ENCODE data around the gene SCARF1. TPM values are rescaled to one million over a fixed set of nuclear protein-coding genes. Genes with fewer than 3 reads are reported as not detected.

Gene SCARF1
- total and polyA plus RNA-seq, 5 donors from 2014 or later: 0.49 to 1.5 TPM; not detected in 3

DNA sequence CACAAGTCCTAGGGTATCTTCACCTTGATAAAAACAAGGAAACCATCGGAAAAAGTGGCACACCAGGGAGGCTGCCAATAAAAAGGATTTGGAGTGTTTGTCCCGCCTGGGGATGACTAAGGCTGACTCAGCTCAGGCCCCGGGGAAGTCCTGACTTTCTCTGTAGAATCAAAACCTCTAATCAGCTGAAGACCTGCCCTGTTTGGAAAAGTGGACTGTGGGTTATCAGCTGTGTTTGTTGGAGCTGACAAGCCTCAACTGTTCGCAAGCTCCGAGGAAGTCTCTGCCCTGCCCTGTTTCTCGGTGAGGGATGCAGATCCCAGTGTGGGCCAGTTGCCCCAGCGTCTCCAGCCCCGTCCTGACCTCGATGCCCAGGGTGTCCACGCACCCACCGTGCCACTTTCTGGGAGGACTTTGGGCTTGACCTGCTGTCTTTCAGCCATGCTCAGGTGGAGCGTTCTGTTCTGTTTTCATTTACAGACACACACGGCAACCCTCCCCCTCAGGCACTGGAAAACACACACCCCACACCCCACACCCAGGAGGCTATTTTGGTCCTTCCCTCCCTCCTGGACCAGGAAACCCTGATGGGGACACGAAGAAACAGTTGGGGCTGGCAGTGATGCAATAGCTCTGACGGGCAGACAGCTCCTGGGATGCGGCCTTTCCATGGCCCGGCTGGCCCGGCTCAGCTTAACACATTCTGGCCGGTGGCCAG lies 55.3 kb downstream of the SCARF1 start:
- H3K9me3 Mint-ChIP-seq: no peaks in the 10 kb centered on the region

DNA sequence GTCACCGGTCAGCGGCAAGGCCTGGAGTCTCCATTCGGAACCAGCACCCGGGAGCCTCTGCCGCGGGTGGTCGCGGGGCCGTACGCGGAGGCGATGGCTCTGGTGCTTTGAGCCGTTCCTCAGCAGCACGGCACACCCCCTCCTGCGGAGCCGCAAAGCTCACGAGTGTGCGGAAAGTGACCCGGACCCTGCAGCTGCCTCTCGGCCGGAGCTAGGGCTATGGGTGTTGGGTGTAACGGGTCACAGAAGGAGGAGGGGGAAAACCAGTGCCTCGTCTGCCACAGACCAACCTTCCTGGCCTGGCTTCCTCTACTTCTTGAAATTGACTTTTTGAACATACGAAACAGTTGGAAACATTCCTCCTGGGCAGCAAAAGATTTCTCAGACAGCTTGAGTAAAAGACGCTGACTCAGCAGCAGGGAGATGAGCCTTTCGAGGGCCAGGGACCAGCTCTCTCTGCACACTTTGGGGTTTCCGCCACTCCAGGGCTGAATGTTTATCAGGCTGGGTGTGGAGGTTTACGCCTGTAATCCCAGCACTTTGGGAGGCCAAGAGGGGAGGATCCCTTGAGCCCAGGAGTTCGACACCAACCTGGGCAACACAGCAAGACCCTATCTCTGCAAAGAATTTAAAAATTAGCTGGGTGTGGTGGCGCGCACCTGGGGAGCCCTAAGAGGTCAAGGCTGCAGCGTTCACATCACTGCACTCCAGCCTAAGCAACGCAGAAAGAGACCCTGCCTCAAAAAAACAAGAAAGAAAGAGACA lies 56.5 kb downstream of the SCARF1 start:
- Mint-ChIP-seq H3K9me3 (no peaks in the 10 kb centered on the region), H3K4me1 (no peaks in the 10 kb centered on the region), H3K27ac (no peak overlapping the region), H3K36me3 (peaks cover 3% of the 10 kb centered on the region), H3K4me3 (no peak overlapping the region), H3K27me3 (no peaks in the 10 kb centered on the region)
- DNase-seq (no peak), ATAC-seq (ENCODE audit: low read depth in 2 of 2) (no peak)
- no peaks in the 10 kb centered on the region for H3K9me3 ChIP-seq (ENCODE audit: control insufficient read depth in 2 of 2, low read length in 2 of 2)
- no peak overlapping the region for H3K27ac ChIP-seq (ENCODE audit: insufficient read depth, low read length, poor library complexity, severe bottlenecking)
- H3K36me3 ChIP-seq (ENCODE audit: control insufficient read depth, insufficient read depth, low read length): no peaks in the 10 kb centered on the region
- H3K4me1 ChIP-seq (ENCODE audit: control insufficient read depth, insufficient read depth, low read length, poor library complexity, severe bottlenecking): no peaks in the 10 kb centered on the region
- no peak overlapping the region for H3K4me3 ChIP-seq (ENCODE audit: low read depth, low read length)
- no peaks in the 10 kb centered on the region for H3K27me3 ChIP-seq (ENCODE audit: control insufficient read depth, insufficient read depth, low read length)

More for the DNA sequence above, 55.3 kb downstream of the SCARF1 start:
- Histone ChIP-seq H3K36me3 (ENCODE audit: control insufficient read depth, insufficient read depth, low read length) (no peaks in the 10 kb centered on the region), H3K4me3 (ENCODE audit: low read depth, low read length) (no peak overlapping the region), H3K27me3 (ENCODE audit: control insufficient read depth, insufficient read depth, low read length) (no peaks in the 10 kb centered on the region), H3K27ac (ENCODE audit: insufficient read depth, low read length, poor library complexity, severe bottlenecking) (no peak overlapping the region), H3K4me1 (ENCODE audit: control insufficient read depth, insufficient read depth, low read length, poor library complexity, severe bottlenecking) (no peaks in the 10 kb centered on the region), H3K9me3 (ENCODE audit: control insufficient read depth in 2 of 2, low read length in 2 of 2) (no peaks in the 10 kb centered on the region)
- Mint-ChIP-seq H3K27me3 (no peaks in the 10 kb centered on the region), H3K36me3 (no peaks in the 10 kb centered on the region), H3K27ac (no peak overlapping the region), H3K4me1 (no peaks in the 10 kb centered on the region), H3K4me3 (no peak overlapping the region)
- ATAC-seq (ENCODE audit: low read depth in 2 of 2) (no peak), DNase-seq (no peak)

DNA sequence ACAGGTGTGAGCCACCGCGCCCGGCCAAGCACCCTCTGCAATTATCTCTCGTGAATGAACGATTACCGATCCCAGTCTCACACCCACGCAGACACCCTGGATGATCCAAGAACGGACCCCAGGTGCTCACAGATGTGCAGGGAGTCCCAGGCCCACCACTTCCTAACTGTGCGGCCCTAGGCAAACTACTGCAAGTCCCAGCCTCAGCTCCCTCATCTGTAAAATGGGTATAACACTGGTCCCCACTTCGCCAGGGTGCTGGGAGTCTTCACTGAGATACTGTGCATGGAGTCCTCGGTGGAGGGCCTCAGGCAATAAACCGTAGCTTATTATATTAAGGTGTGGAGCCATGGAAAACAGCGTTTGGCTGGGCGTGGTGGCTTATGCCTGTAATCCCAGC lies 61.4 kb downstream of the SCARF1 start:
- no peaks in the 10 kb centered on the region for H3K9me3 Mint-ChIP-seq
- DNase-seq (no peak), ATAC-seq (ENCODE audit: low read depth in 2 of 2) (no peak)
- no peak overlapping the region for H3K27ac Mint-ChIP-seq
- Histone ChIP-seq H3K4me1 (ENCODE audit: control insufficient read depth, insufficient read depth, low read length, poor library complexity, severe bottlenecking) (no peaks in the 10 kb centered on the region), H3K4me3 (ENCODE audit: low read depth, low read length) (no peak overlapping the region), H3K27me3 (ENCODE audit: control insufficient read depth, insufficient read depth, low read length) (no peaks in the 10 kb centered on the region), H3K9me3 (ENCODE audit: control insufficient read depth in 2 of 2, low read length in 2 of 2) (no peaks in the 10 kb centered on the region), H3K36me3 (ENCODE audit: control insufficient read depth, insufficient read depth, low read length) (no peaks in the 10 kb centered on the region), H3K27ac (ENCODE audit: insufficient read depth, low read length, poor library complexity, severe bottlenecking) (no peak overlapping the region)
- peaks cover 3% of the 10 kb centered on the region for H3K36me3 Mint-ChIP-seq
- H3K4me3 Mint-ChIP-seq: no peak overlapping the region
- no peaks in the 10 kb centered on the region for H3K4me1 Mint-ChIP-seq
- no peaks in the 10 kb centered on the region for H3K27me3 Mint-ChIP-seq

Other genes starting within 250 kb of the SCARF1 start
- gene YWHAE, start 245.5 kb downstream of the SCARF1 start, total RNA-seq: 136 TPM
- 10 to 100 TPM; 68.6 to 92.5 (median 82.5) TPM for gene YWHAE, start 245.5 kb downstream of the SCARF1 start, polyA plus RNA-seq
- 18.2 TPM for gene CRK, start 189.5 kb downstream of the SCARF1 start, total RNA-seq
- 10 to 100 TPM; 15.3 to 33.0 (median 26.8) TPM for gene CRK, start 189.5 kb downstream of the SCARF1 start, polyA plus RNA-seq
- 33.7 TPM for gene MYO1C, start 153.0 kb downstream of the SCARF1 start, total RNA-seq
- gene MYO1C, start 153.0 kb downstream of the SCARF1 start, polyA plus RNA-seq: 10 to 100 TPM in 2 of 4 donors, 1 to 10 TPM in 2; 7.3 to 11.4 (median 9.6) TPM
- gene INPP5K, start 129.1 kb downstream of the SCARF1 start, total RNA-seq: 193 TPM
- gene INPP5K, start 129.1 kb downstream of the SCARF1 start, polyA plus RNA-seq: 100 to 1,000 TPM; 115 to 130 (median 121) TPM
- 40.5 TPM for gene PITPNA, start 82.9 kb downstream of the SCARF1 start, total RNA-seq
- 10 to 100 TPM; 21.2 to 35.2 (median 26.8) TPM for gene PITPNA, start 82.9 kb downstream of the SCARF1 start, polyA plus RNA-seq
- gene SLC43A2, start 16.9 kb downstream of the SCARF1 start, total RNA-seq: 6.6 TPM
- gene SLC43A2, start 16.9 kb downstream of the SCARF1 start, polyA plus RNA-seq: 1 to 10 TPM; 3.5 to 6.9 (median 5.2) TPM
- gene RILP, start 4.1 kb upstream of the SCARF1 start, total RNA-seq: 1.5 TPM
- gene RILP, start 4.1 kb upstream of the SCARF1 start, polyA plus RNA-seq: 1 to 10 TPM; 3.7 to 7.6 (median 5.2) TPM
- gene PRPF8, start 39.1 kb upstream of the SCARF1 start, total RNA-seq: 405 TPM
- 100 to 1,000 TPM; 146 to 170 (median 159) TPM for gene PRPF8, start 39.1 kb upstream of the SCARF1 start, polyA plus RNA-seq
- gene TLCD2, start 64.6 kb upstream of the SCARF1 start, total RNA-seq: 0.35 TPM
- gene TLCD2, start 64.6 kb upstream of the SCARF1 start, polyA plus RNA-seq: under 1 TPM in 2 of 4 donors, not detected in 2; 0.03 to 0.17 TPM
- 48.4 TPM for gene WDR81, start 79.0 kb upstream of the SCARF1 start, total RNA-seq
- gene WDR81, start 79.0 kb upstream of the SCARF1 start, polyA plus RNA-seq: 10 to 100 TPM; 10.6 to 15.5 (median 11.1) TPM
- 0.69 TPM for gene SERPINF2, start 97.1 kb upstream of the SCARF1 start, total RNA-seq
- gene SERPINF2, start 97.1 kb upstream of the SCARF1 start, polyA plus RNA-seq: not detected
- gene SERPINF1, start 116.3 kb upstream of the SCARF1 start, total RNA-seq: not detected
- gene SERPINF1, start 116.3 kb upstream of the SCARF1 start, polyA plus RNA-seq: 1 to 10 TPM in 3 of 4 donors, under 1 TPM in 1; 0.36 to 1.6 (median 1.5) TPM
- gene SMYD4, start 184.2 kb upstream of the SCARF1 start, total RNA-seq: 25.8 TPM
- 10 to 100 TPM in 3 of 4 donors, 1 to 10 TPM in 1; 7.2 to 12.5 (median 12.2) TPM for gene SMYD4, start 184.2 kb upstream of the SCARF1 start, polyA plus RNA-seq
- 66.3 TPM for gene RPA1, start 184.3 kb upstream of the SCARF1 start, total RNA-seq
- gene RPA1, start 184.3 kb upstream of the SCARF1 start, polyA plus RNA-seq: 10 to 100 TPM; 69.7 to 94.5 (median 81.7) TPM

Measured in CD4-positive, CD25-positive, alpha-beta regulatory T cell (primary cell).